ENCODE results near the gene IKBKE. TPM values are rescaled to one million over a fixed set of nuclear protein-coding genes. Genes with fewer than 3 reads are reported as not detected.
A peak's percentile ranks its signal among the peaks of the same experiment; 100 is the strongest.

Gene IKBKE
- total RNA-seq, result 7.6 and 8.6 TPM in 2 replicates
- long read RNA-seq, partial matches to known transcripts, result 0 of 7 reads
- long read RNA-seq, other reads (novel, unspliced or antisense), result 2 of 7 reads

DNA sequence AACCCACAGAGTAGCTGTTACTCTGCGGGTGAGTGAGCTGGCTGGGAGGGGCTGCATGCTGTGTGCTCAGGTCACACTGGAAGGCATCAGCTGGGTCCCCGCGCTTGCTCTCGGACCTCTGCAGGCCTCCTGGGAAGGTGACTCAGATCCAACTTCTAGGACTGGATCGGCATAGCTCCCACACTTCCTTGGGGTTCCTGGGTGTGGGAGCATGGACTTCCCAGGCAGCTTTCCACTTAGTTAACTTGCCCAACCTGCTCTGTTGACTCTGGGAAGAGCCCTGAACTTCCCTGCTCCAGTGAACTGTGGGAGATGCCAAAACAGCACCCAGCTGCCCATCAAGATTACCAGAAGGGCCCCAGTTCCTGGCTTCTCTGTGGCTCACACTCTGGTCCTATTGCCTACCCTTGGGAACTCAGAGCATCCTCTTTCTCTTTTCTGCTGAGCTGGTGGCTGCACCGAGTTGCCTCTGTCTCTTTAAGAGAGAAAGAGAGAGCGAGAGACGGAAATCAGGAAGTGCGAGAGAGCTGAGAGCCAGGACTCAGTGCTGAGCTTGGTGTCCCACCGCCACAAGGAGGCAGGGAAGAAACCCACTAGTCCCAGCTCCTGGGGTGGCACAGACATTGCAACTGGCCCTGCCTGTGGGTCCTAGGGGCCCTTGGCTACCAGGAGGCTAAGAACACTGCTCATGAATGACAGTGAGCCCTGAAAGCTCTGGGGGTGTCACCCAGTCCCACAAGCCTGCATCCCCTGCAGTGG, at the start of gene IKBKE:
IKBKE (plus strand) TSS at position 544 of the 759 bp plus-strand sequence. CDS start 2,752 bp downstream, outside the sequence.
- DNase-seq (ENCODE audit: low read depth, low spot score), result no peak
- Mint-ChIP-seq H3K27me3 (ENCODE audit: low read depth) (peaks cover 17% of the 10 kb centered on the region), H3K4me1 (peaks cover 62% of the 10 kb centered on the region), H3K9me3 (no peaks in the 10 kb centered on the region), H3K36me3 (ENCODE audit: low read depth) (no peaks in the 10 kb centered on the region), H3K4me3 (peak within 1 kb of the TSS; percentile 82), H3K27ac (ENCODE audit: unreplicated experiment) (peak within 1 kb of the TSS; percentile 27)
- TF ChIP-seq, protein P1, sequence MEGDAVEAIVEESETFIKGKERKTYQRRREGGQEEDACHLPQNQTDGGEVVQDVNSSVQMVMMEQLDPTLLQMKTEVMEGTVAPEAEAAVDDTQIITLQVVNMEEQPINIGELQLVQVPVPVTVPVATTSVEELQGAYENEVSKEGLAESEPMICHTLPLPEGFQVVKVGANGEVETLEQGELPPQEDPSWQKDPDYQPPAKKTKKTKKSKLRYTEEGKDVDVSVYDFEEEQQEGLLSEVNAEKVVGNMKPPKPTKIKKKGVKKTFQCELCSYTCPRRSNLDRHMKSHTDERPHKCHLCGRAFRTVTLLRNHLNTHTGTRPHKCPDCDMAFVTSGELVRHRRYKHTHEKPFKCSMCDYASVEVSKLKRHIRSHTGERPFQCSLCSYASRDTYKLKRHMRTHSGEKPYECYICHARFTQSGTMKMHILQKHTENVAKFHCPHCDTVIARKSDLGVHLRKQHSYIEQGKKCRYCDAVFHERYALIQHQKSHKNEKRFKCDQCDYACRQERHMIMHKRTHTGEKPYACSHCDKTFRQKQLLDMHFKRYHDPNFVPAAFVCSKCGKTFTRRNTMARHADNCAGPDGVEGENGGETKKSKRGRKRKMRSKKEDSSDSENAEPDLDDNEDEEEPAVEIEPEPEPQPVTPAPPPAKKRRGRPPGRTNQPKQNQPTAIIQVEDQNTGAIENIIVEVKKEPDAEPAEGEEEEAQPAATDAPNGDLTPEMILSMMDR (conservative IDR thresholded peaks at IDR 0.05), result peak; percentile 52

GRCh38 chr1:206421616-206422340, 48.5 kb upstream of the IKBKE start:
- H3K9me3 Mint-ChIP-seq, result no peaks in the 10 kb centered on the region
- TF ChIP-seq, protein P1 (conservative IDR thresholded peaks at IDR 0.05), result no peak
- H3K4me3 Mint-ChIP-seq, result no peak overlapping the region
- H3K4me1 Mint-ChIP-seq, result no peaks in the 10 kb centered on the region
- H3K27ac Mint-ChIP-seq (ENCODE audit: unreplicated experiment), result no peak overlapping the region
- no peak for DNase-seq (ENCODE audit: low read depth, low spot score)
- no peaks in the 10 kb centered on the region for H3K27me3 Mint-ChIP-seq (ENCODE audit: low read depth)
- H3K36me3 Mint-ChIP-seq (ENCODE audit: low read depth), result peaks cover 19% of the 10 kb centered on the region

- H3K4me1 Mint-ChIP-seq, result no peaks in the 10 kb centered on the region
- no peak overlapping the region for H3K4me3 Mint-ChIP-seq
- TF ChIP-seq, protein P1 (conservative IDR thresholded peaks at IDR 0.05), result no peak
- no peaks in the 10 kb centered on the region for H3K27me3 Mint-ChIP-seq (ENCODE audit: low read depth)
- H3K9me3 Mint-ChIP-seq, result no peaks in the 10 kb centered on the region
- peaks cover 19% of the 10 kb centered on the region for H3K36me3 Mint-ChIP-seq (ENCODE audit: low read depth)
- H3K27ac Mint-ChIP-seq (ENCODE audit: unreplicated experiment), result no peak overlapping the region
- DNase-seq (ENCODE audit: low read depth, low spot score), result no peak
These were observed 47.8 kb upstream of the IKBKE start for GRCh38 chr1:206422525-206422924.

GRCh38 chr1:206427291-206427690, 43.0 kb upstream of the IKBKE start:
- H3K27me3 Mint-ChIP-seq (ENCODE audit: low read depth), result no peaks in the 10 kb centered on the region
- no peaks in the 10 kb centered on the region for H3K9me3 Mint-ChIP-seq
- H3K27ac Mint-ChIP-seq (ENCODE audit: unreplicated experiment), result no peak overlapping the region
- no peaks in the 10 kb centered on the region for H3K4me1 Mint-ChIP-seq
- TF ChIP-seq, protein P1 (conservative IDR thresholded peaks at IDR 0.05), result no peak
- peaks cover 17% of the 10 kb centered on the region for H3K36me3 Mint-ChIP-seq (ENCODE audit: low read depth)
- H3K4me3 Mint-ChIP-seq, result no peak overlapping the region
- no peak for DNase-seq (ENCODE audit: low read depth, low spot score)

DNA sequence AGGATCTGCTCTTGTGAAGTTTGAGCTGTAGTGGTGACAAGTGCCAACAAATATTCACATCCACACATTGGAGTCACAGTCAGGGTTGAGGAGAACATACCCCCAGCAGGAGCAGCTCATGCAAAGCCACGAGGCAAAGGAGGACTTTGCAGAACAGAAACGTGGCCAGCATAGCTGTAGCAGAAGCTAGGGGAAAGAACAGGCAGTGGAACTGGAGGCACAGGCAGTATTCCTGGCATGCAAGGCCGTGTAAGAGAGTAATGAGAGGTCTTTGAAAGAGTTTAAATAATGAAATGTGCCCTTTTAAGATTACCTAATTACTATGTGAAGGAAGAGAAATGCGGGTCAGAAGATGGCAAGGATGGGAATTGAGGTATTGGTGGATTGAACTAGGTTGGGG, 40.9 kb upstream of the IKBKE start:
- Mint-ChIP-seq H3K27ac (ENCODE audit: unreplicated experiment) (no peak overlapping the region), H3K36me3 (ENCODE audit: low read depth) (peaks cover 13% of the 10 kb centered on the region), H3K9me3 (no peaks in the 10 kb centered on the region), H3K27me3 (ENCODE audit: low read depth) (no peaks in the 10 kb centered on the region), H3K4me3 (no peak overlapping the region), H3K4me1 (no peaks in the 10 kb centered on the region)
- no peak for DNase-seq (ENCODE audit: low read depth, low spot score)
- TF ChIP-seq, protein P1 (conservative IDR thresholded peaks at IDR 0.05), result no peak
